Neural cell (in vitro differentiated cells): ENCODE data around the gene ZNF334.

ENCODE experiments used
- CTCF ChIP-seq: fragments of 450-650 bp; IDR thresholded peaks from 2 replicates; pipeline ENCODE4 v1.5.1; 2014; ENCODE audit warnings: antibody characterized with exemption, mild to moderate bottlenecking, moderate library complexity; ENCODE audit not compliant: poor library complexity, severe bottlenecking
- EP300 ChIP-seq: fragments of 450-650 bp; conservative IDR thresholded peaks from 2 replicates; pipeline ENCODE4 v1.6.1; 2014; ENCODE audit warnings: antibody characterized with exemption, mild to moderate bottlenecking, moderate library complexity; ENCODE audit not compliant: poor library complexity, severe bottlenecking
- EZH2 ChIP-seq: fragments of 200-600, 300-800 bp; shearing (Covaris generic), sonication (generic); IDR thresholded peaks from 2 replicates; pipeline ENCODE4 v1.6.1; 2014; ENCODE audit warnings: antibody characterized with exemption, low read length, borderline replicate concordance, mild to moderate bottlenecking; ENCODE audit not compliant: insufficient read depth, poor library complexity, severe bottlenecking
- MXI1 ChIP-seq: fragments of 450-650 bp; conservative IDR thresholded peaks from 2 replicates; pipeline ENCODE4 v1.6.1; 2014; ENCODE audit warnings: antibody characterized with exemption, mild to moderate bottlenecking; ENCODE audit not compliant: poor library complexity, severe bottlenecking
- POLR2AphosphoS5 ChIP-seq: IDR thresholded peaks from 2 replicates; pipeline ENCODE4 v1.6.1; 2012
- SMC3 ChIP-seq: fragments of 450-650 bp; conservative IDR thresholded peaks from 2 replicates; pipeline ENCODE4 v1.6.1; 2014; ENCODE audit warnings: antibody characterized with exemption, mild to moderate bottlenecking, moderate library complexity; ENCODE audit not compliant: poor library complexity
- TAF1 ChIP-seq: IDR thresholded peaks from 2 replicates; pipeline ENCODE4 v1.6.1; 2012; ENCODE audit warnings: low read depth
- TF ChIP-seq, protein P1 (sequence below): IDR thresholded peaks from 2 replicates; pipeline ENCODE4 v1.6.1; 2012; ENCODE audit warnings: borderline replicate concordance

GRCh38 chr20:46484954-46485353, 28.4 kb downstream of the ZNF334 start:
- TF ChIP-seq CTCF (no peak), TAF1 (no peak), EP300 (no peak), SMC3 (no peak), POLR2AphosphoS5 (no peak), EZH2 (no peak), MXI1 (no peak)
- TF ChIP-seq, protein P1, sequence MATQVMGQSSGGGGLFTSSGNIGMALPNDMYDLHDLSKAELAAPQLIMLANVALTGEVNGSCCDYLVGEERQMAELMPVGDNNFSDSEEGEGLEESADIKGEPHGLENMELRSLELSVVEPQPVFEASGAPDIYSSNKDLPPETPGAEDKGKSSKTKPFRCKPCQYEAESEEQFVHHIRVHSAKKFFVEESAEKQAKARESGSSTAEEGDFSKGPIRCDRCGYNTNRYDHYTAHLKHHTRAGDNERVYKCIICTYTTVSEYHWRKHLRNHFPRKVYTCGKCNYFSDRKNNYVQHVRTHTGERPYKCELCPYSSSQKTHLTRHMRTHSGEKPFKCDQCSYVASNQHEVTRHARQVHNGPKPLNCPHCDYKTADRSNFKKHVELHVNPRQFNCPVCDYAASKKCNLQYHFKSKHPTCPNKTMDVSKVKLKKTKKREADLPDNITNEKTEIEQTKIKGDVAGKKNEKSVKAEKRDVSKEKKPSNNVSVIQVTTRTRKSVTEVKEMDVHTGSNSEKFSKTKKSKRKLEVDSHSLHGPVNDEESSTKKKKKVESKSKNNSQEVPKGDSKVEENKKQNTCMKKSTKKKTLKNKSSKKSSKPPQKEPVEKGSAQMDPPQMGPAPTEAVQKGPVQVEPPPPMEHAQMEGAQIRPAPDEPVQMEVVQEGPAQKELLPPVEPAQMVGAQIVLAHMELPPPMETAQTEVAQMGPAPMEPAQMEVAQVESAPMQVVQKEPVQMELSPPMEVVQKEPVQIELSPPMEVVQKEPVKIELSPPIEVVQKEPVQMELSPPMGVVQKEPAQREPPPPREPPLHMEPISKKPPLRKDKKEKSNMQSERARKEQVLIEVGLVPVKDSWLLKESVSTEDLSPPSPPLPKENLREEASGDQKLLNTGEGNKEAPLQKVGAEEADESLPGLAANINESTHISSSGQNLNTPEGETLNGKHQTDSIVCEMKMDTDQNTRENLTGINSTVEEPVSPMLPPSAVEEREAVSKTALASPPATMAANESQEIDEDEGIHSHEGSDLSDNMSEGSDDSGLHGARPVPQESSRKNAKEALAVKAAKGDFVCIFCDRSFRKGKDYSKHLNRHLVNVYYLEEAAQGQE = no peak
